K562 (cell line): ENCODE measurements around the gene CRIP3. TPM values are rescaled to one million over a fixed set of nuclear protein-coding genes. Genes with fewer than 3 reads are reported as not detected.

Source experiments
- EHMT2 ChIP-seq: fragments of 450-650 bp; IDR thresholded peaks from 2 replicates; pipeline ENCODE4 v1.6.1; 2018; ENCODE audit warnings: antibody characterized with exemption
- MCM3 ChIP-seq: fragments of 450-650 bp; IDR thresholded peaks from 2 replicates; pipeline ENCODE4 v1.6.1; 2016
- POLR3A ChIP-seq: IDR thresholded peaks from 2 replicates; pipeline ENCODE4 v1.6.1; 2011; ENCODE audit warnings: borderline replicate concordance, mild to moderate bottlenecking, moderate library complexity; ENCODE audit not compliant: insufficient read length, insufficient read depth; ENCODE audit errors: extremely low read depth
- RBM17 ChIP-seq: fragments of 200-400 bp; formaldehyde crosslinking; IDR thresholded peaks from 2 replicates; pipeline ENCODE4 v1.6.1; 2017; ENCODE audit warnings: low read depth, mild to moderate bottlenecking, low read length, borderline replicate concordance
- SIN3B ChIP-seq: fragments of 450-650 bp; IDR thresholded peaks from 2 replicates; pipeline ENCODE4 v1.6.1; 2017; ENCODE audit warnings: low read depth, mild to moderate bottlenecking, moderate library complexity
- TSC22D4 ChIP-seq: fragments of 450-650 bp; IDR thresholded peaks from 2 replicates; pipeline ENCODE4 v1.6.1; 2016; ENCODE audit warnings: missing genetic modification characterization, missing biosample characterization, control low read depth
- ZBTB26 ChIP-seq: fragments of 450-650 bp; formaldehyde crosslinking; IDR thresholded peaks from 2 replicates; pipeline ENCODE4 v1.4.0; 2022; ENCODE audit warnings: missing genetic modification characterization
- ZKSCAN3 ChIP-seq: fragments of 250-450 bp; sonication (Bioruptor Pico); IDR thresholded peaks from 2 replicates; pipeline ENCODE4 v1.4.0; 2020
- ZNF3 ChIP-seq: fragments of 250-450 bp; sonication (Bioruptor Pico); IDR thresholded peaks from 2 replicates; pipeline ENCODE4 v1.5.0; 2021; ENCODE audit warnings: mild to moderate bottlenecking, moderate library complexity
- ZNF785 ChIP-seq: fragments of 250-450 bp; sonication (Bioruptor Pico); IDR thresholded peaks from 2 replicates; pipeline ENCODE4 v1.4.0; 2020; ENCODE audit warnings: mild to moderate bottlenecking
- polyA plus RNA-seq, 8 experiments: library from polyadenylated mRNA; depleted of rRNA in 4 of 8; stranded (reverse) in 5 of 8; unstranded in 3 of 8; fragments of >200 nt; fragmentation: Nextera tagmentation in 2 of 8; fragmentation: Illumina TruSeq in 1 of 8; extraction: Ambion mirVana in 2 of 8; extraction: Trizol in 1 of 8; gene quantifications; 2 replicates each; pipeline versions ENCODE4 v1.2.1 to v1.2.3, GENCODE V29; 2011 to 2014; ENCODE audit warnings: inconsistent platforms in 1 of 8, missing spikeins in 1 of 8
- total RNA-seq, 7 experiments: library from RNA; depleted of rRNA in 6 of 7; stranded (reverse); fragments of >200 nt in 6 of 7; fragmentation: Illumina TruSeq in 2 of 7; extraction: Trizol in 2 of 7; gene quantifications; 2 replicates each; pipeline versions ENCODE4 v1.2.1 to v1.2.3, GENCODE V29; 2011 to 2021; ENCODE audit warnings: low replicate concordance in 1 of 7
- TF ChIP-seq, protein P1 (sequence below): fragments of 450-650 bp; formaldehyde crosslinking; IDR thresholded peaks from 2 replicates; pipeline ENCODE4 v1.4.0; 2022; ENCODE audit warnings: missing genetic modification characterization
- TF ChIP-seq, protein P2 (sequence below): fragments of 450-650 bp; IDR thresholded peaks from 2 replicates; pipeline ENCODE4 v1.6.1; 2017; ENCODE audit warnings: antibody characterized with exemption, mild to moderate bottlenecking

Gene CRIP3
- total and polyA plus RNA-seq, 9 of the 15 experiments (the other 6 are each of a cell fraction or from before 2014, with no cell fraction given) = 0.36 to 2.1 (median 0.87) TPM

- TF ChIP-seq, protein P1, sequence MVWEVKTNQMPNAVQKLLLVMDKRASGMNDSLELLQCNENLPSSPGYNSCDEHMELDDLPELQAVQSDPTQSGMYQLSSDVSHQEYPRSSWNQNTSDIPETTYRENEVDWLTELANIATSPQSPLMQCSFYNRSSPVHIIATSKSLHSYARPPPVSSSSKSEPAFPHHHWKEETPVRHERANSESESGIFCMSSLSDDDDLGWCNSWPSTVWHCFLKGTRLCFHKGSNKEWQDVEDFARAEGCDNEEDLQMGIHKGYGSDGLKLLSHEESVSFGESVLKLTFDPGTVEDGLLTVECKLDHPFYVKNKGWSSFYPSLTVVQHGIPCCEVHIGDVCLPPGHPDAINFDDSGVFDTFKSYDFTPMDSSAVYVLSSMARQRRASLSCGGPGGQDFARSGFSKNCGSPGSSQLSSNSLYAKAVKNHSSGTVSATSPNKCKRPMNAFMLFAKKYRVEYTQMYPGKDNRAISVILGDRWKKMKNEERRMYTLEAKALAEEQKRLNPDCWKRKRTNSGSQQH (CRISPR knock-in tag) = peak; percentile 70; the same call in 1 of the 2 replicates
- no peak for TF ChIP-seq ZNF3 (CRISPR knock-in tag)
- no peak for TF ChIP-seq ZKSCAN3 (CRISPR knock-in tag)
- TF ChIP-seq POLR3A = no peak
- 0 out of 2 replicates have a peak, but pooled peaks have one; percentile 40 for TF ChIP-seq ZBTB26 (CRISPR knock-in tag)
- 0 out of 2 replicates have a peak, but pooled peaks have one; percentile 18 for TF ChIP-seq EHMT2
- 0 out of 2 replicates have a peak, but pooled peaks have one; percentile 56 for TF ChIP-seq MCM3
- TF ChIP-seq TSC22D4 (tag) = peak; percentile 61; the same call in 1 of the 2 replicates
- no peak for TF ChIP-seq ZNF785 (CRISPR knock-in tag)
- no peak for TF ChIP-seq SIN3B
- no peak for TF ChIP-seq RBM17
- TF ChIP-seq, protein P2, sequence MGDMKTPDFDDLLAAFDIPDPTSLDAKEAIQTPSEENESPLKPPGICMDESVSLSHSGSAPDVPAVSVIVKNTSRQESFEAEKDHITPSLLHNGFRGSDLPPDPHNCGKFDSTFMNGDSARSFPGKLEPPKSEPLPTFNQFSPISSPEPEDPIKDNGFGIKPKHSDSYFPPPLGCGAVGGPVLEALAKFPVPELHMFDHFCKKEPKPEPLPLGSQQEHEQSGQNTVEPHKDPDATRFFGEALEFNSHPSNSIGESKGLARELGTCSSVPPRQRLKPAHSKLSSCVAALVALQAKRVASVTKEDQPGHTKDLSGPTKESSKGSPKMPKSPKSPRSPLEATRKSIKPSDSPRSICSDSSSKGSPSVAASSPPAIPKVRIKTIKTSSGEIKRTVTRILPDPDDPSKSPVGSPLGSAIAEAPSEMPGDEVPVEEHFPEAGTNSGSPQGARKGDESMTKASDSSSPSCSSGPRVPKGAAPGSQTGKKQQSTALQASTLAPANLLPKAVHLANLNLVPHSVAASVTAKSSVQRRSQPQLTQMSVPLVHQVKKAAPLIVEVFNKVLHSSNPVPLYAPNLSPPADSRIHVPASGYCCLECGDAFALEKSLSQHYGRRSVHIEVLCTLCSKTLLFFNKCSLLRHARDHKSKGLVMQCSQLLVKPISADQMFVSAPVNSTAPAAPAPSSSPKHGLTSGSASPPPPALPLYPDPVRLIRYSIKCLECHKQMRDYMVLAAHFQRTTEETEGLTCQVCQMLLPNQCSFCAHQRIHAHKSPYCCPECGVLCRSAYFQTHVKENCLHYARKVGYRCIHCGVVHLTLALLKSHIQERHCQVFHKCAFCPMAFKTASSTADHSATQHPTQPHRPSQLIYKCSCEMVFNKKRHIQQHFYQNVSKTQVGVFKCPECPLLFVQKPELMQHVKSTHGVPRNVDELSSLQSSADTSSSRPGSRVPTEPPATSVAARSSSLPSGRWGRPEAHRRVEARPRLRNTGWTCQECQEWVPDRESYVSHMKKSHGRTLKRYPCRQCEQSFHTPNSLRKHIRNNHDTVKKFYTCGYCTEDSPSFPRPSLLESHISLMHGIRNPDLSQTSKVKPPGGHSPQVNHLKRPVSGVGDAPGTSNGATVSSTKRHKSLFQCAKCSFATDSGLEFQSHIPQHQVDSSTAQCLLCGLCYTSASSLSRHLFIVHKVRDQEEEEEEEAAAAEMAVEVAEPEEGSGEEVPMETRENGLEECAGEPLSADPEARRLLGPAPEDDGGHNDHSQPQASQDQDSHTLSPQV = no peak
Measured at GRCh38 chr6:43294536-43294935, 14.1 kb downstream of the CRIP3 start (continued).
